A673 (cell line): ENCODE results near the gene UTF1.

ENCODE experiments used
- EZH2 ChIP-seq: fragments of 200-600 bp; sonication (generic); IDR thresholded peaks from 2 replicates; pipeline ENCODE4 v1.6.1; 2017; ENCODE audit warnings: borderline replicate concordance, low read depth, mild to moderate bottlenecking, mixed read lengths, antibody characterized with exemption, low read length; ENCODE audit not compliant: poor library complexity, severe bottlenecking
- TF ChIP-seq, protein P1 (sequence below): fragments of 300-800, 200-600 bp; sonication (generic); conservative IDR thresholded peaks from 2 replicates; pipeline ENCODE4 v1.5.1; 2017; ENCODE audit warnings: low read depth, mild to moderate bottlenecking, antibody characterized with exemption, low read length, moderate library complexity, mixed read lengths

DNA sequence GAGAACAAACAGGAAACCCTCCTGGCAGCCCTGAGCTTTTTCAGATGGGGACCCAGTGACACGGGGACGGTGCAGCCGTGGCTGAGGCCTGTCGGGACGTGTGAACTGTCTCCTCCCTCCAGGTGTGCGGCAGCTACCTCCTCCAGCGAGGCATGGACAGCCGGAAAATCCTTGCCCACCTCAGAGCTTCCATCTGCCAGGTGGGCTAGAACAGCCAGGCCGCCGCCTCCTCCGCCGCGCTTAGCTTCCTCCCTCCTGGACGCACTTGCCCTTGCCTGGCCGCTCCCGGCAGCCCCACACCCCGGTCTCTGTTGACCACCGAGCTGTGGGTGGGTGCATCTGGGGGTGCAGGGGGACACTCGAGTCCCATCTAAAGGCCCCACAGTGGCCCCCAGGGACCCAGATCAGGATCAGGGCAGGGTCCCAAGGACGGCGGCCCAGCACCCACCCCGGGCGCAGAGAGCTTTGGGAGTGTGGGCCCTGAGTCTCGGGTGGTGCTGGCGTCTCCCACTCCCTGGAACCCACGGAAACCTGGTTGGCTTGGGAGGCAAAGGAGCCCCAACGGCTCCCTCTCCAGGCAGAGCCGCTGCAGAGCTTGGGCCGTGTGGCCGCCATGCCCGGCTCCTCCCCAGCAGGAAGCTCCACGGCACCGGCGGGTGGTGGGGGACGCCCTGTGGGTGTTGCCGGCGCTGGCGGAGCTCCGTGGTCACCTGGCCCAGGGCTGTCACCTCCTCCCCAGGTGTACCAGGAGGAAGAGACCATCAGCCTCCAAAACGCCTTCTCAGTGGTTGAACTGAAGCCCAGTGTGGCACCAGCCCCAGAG is 32.9 kb upstream of the UTF1 start:
- TF ChIP-seq, protein P1, sequence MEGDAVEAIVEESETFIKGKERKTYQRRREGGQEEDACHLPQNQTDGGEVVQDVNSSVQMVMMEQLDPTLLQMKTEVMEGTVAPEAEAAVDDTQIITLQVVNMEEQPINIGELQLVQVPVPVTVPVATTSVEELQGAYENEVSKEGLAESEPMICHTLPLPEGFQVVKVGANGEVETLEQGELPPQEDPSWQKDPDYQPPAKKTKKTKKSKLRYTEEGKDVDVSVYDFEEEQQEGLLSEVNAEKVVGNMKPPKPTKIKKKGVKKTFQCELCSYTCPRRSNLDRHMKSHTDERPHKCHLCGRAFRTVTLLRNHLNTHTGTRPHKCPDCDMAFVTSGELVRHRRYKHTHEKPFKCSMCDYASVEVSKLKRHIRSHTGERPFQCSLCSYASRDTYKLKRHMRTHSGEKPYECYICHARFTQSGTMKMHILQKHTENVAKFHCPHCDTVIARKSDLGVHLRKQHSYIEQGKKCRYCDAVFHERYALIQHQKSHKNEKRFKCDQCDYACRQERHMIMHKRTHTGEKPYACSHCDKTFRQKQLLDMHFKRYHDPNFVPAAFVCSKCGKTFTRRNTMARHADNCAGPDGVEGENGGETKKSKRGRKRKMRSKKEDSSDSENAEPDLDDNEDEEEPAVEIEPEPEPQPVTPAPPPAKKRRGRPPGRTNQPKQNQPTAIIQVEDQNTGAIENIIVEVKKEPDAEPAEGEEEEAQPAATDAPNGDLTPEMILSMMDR = no peak
- TF ChIP-seq EZH2 = no peak
